MCF 10A (cell line): ENCODE measurements around the gene SH3TC1. TPM values are rescaled to one million over a fixed set of nuclear protein-coding genes. Genes with fewer than 3 reads are reported as not detected.

Experiments
- BruUV-seq: library from RNA; stranded (reverse); fragments of 400-500 nt; replicated peaks from 2 replicates; lab custom pipeline; 2021; lab: Mats Ljungman, UMichigan
- CTCF ChIA-PET: fragments of 300-600 bp; sonication (Branson Sonifier 250); formaldehyde crosslinking; extraction: SDS; loops from one replicate; lab custom pipeline; 2021; ENCODE audit warnings: antibody characterized with exemption, inconsistent platforms; lab: Yijun Ruan, JAX
- POLR2A ChIA-PET: fragments of 300-600, 350-650 bp; sonication (Branson Sonifier 250); formaldehyde crosslinking; extraction: SDS; loops from one replicate; lab custom pipeline; 2020; ENCODE audit warnings: antibody characterized with exemption, inconsistent platforms; lab: Yijun Ruan, JAX
- DNase-seq: peaks from one replicate; pipeline ENCODE4 v3.0.0-alpha.2; 2018; ENCODE audit not compliant: unreplicated experiment
- H3K27ac Mint-ChIP-seq: one replicate; pipeline ENCODE4 v1.8.0; 2022; ENCODE audit warnings: mild to moderate bottlenecking, low read depth, mixed read lengths; ENCODE audit not compliant: unreplicated experiment
- H3K27me3 Mint-ChIP-seq: one replicate; pipeline ENCODE4 v1.8.0; 2022; ENCODE audit warnings: mixed read lengths; ENCODE audit not compliant: insufficient read depth, unreplicated experiment
- H3K36me3 Mint-ChIP-seq: one replicate; pipeline ENCODE4 v1.8.0; 2022; ENCODE audit warnings: mild to moderate bottlenecking, moderate library complexity, mixed read lengths; ENCODE audit not compliant: insufficient read depth, unreplicated experiment
- H3K4me1 Mint-ChIP-seq: one replicate; pipeline ENCODE4 v1.8.0; 2022; ENCODE audit warnings: mixed read lengths; ENCODE audit not compliant: insufficient read depth, unreplicated experiment
- H3K4me3 Mint-ChIP-seq: one replicate; pipeline ENCODE4 v1.8.0; 2022; ENCODE audit warnings: mild to moderate bottlenecking, moderate library complexity, mixed read lengths; ENCODE audit not compliant: unreplicated experiment
- H3K9me3 Mint-ChIP-seq: one replicate; pipeline ENCODE4 v1.8.0; 2022; ENCODE audit warnings: mixed read lengths; ENCODE audit not compliant: unreplicated experiment
- intact Hi-C: fragments of 100-400 bp; cut with micrococcal nuclease; formaldehyde crosslinking; loops from 2 replicates; pipeline ENCODE4 v1.14.1; 2022
- total RNA-seq: library from RNA; stranded (reverse); gene quantifications from 2 replicates; pipeline ENCODE4 v1.2.3, GENCODE V29; 2022
- TF ChIP-seq, protein P1 (sequence below): fragments of 200-600 bp; IDR thresholded peaks from one replicate; pipeline ENCODE4 v1.8.0; 2022; ENCODE audit warnings: antibody characterized with exemption, mild to moderate bottlenecking; ENCODE audit not compliant: unreplicated experiment

Gene SH3TC1
- total RNA-seq, 1 experiment from 2014 or later = 28.8 TPM

GRCh38 chr4:8171984-8172924 lies 26.8 kb upstream of the SH3TC1 start:
- CTCF ChIA-PET = interaction anchor here (0.6 to 1.6 kb wide), 2 partner anchors 20 to 103 kb away, joined by 3 to 5 read pairs; no protein-coding TSS in a partner anchor
- DNase-seq = no peak
- H3K4me1 Mint-ChIP-seq = peaks cover 11% of the 10 kb centered on the region
- H3K9me3 Mint-ChIP-seq = no peaks in the 10 kb centered on the region
- no peak overlapping the region for H3K4me3 Mint-ChIP-seq
- H3K36me3 Mint-ChIP-seq = no peaks in the 10 kb centered on the region
- intact Hi-C loops = no loop called here
- BruUV-seq = no TSS peak
- TF ChIP-seq, protein P1, sequence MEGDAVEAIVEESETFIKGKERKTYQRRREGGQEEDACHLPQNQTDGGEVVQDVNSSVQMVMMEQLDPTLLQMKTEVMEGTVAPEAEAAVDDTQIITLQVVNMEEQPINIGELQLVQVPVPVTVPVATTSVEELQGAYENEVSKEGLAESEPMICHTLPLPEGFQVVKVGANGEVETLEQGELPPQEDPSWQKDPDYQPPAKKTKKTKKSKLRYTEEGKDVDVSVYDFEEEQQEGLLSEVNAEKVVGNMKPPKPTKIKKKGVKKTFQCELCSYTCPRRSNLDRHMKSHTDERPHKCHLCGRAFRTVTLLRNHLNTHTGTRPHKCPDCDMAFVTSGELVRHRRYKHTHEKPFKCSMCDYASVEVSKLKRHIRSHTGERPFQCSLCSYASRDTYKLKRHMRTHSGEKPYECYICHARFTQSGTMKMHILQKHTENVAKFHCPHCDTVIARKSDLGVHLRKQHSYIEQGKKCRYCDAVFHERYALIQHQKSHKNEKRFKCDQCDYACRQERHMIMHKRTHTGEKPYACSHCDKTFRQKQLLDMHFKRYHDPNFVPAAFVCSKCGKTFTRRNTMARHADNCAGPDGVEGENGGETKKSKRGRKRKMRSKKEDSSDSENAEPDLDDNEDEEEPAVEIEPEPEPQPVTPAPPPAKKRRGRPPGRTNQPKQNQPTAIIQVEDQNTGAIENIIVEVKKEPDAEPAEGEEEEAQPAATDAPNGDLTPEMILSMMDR = no peak
- H3K27me3 Mint-ChIP-seq = peaks cover 1% of the 10 kb centered on the region
- no peak overlapping the region for H3K27ac Mint-ChIP-seq
- POLR2A ChIA-PET = interaction anchor here (0.6 kb wide), 1 partner anchor 161 kb away, joined by 4 read pairs; no protein-coding TSS in a partner anchor

DNA sequence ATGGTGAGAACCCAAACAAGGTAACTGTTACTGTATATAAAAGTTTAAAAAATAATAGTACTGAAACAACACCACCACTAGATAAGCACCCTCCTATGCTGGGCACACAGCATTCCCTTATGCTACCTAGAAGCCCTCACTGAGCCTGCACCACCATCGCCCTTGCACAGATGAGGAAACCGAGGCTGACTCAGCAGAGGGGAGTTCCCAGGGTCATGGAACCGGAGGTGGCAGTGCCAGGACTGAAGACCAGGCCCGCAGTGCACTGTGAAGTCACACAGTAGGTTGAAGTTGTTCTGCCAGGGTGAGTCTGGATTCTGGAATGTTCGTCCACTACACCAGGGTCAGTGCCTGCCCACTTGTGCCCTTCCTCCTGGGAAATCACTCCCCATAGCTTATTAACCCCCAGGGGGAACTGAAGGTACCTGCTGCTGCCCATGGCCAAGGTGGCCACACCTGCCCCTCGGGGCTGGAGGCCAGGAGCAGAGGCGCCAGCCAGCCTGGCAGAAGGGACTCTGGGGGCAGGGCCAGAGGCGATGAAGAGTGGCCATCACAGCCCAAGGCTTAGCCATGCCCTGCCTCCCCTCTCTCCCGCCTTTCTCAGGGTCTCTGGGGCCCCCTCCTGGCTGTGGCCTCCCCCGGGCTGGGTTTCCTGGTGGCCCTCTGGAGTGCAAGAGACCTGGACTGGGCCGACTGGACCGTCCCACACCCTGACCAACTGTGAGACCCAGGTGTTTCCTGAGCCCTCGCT lies 25.4 kb upstream of the SH3TC1 start:
- DNase-seq = peak; percentile 73
- H3K27me3 Mint-ChIP-seq = no peaks in the 10 kb centered on the region
- TF ChIP-seq, protein P1 = no peak
- intact Hi-C loops = no loop called here
- H3K36me3 Mint-ChIP-seq = no peaks in the 10 kb centered on the region
- no peak overlapping the region for H3K27ac Mint-ChIP-seq
- ChIA-PET POLR2A (no interaction called here), CTCF (interaction anchor here (0.7 to 6.9 kb wide), 2 partner anchors 18 to 744 kb away, joined by 3 to 185 read pairs; no protein-coding TSS in a partner anchor)
- peaks cover 11% of the 10 kb centered on the region for H3K4me1 Mint-ChIP-seq
- no peak overlapping the region for H3K4me3 Mint-ChIP-seq
- no TSS peak for BruUV-seq
- H3K9me3 Mint-ChIP-seq = no peaks in the 10 kb centered on the region

- BruUV-seq = no TSS peak
- peaks cover 12% of the 10 kb centered on the region for H3K4me1 Mint-ChIP-seq
- CTCF ChIA-PET = interaction anchor here (0.7 to 6.9 kb wide), 3 partner anchors 16 to 227 kb away, joined by 3 to 185 read pairs (median 21); no protein-coding TSS in a partner anchor
These were observed 24.1 kb upstream of the SH3TC1 start for GRCh38 chr4:8174970-8175369.

More at GRCh38 chr4:8174970-8175369, 24.1 kb upstream of the SH3TC1 start:
- TF ChIP-seq, protein P1 = no peak
- Mint-ChIP-seq H3K27me3 (no peaks in the 10 kb centered on the region), H3K36me3 (no peaks in the 10 kb centered on the region), H3K9me3 (no peaks in the 10 kb centered on the region), H3K27ac (no peak overlapping the region), H3K4me3 (no peak overlapping the region)
- intact Hi-C loops = no loop called here
- DNase-seq = no peak
- POLR2A ChIA-PET = no interaction called here
